AG08396 (cell line): Measurements from ENCODE around the gene KDF1.

Experiments
- DNase-seq: peaks from one replicate; pipeline ENCODE4 v3.0.0; 2012; ENCODE audit warnings: low spot score, mixed read lengths

Gene KDF1

DNA sequence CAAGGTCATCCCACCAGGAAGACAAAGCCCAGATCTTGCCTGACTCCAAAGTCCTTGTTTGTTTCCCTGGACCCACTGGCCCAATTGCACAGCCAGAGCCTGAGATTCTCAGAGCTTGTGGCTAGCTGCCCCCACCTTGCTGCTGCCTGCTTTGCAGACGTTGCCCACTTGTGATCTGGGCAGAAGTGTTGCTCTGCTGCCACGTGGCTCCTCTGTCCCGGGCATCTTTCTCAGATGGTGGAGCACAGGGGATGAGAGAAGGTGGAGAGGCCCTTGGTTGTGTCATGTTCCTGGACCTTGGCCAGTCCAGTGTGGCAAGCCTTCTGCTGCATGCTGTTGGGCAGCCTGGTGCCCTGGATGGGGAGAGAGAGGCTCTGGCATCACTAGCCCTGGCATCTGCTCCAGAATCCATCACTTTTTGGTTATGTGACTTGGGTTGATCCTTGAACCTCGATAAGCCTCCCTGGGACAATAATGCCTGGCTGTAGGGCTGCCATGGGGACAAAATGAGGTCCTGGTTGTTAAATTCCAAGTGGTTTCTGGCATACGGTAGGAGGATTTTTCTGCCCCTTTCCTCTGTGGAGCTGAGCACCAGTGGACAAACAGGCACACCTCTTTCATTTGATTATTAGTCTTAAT, 44.9 kb downstream of the KDF1 start:
- DNase-seq = no peak

DNA sequence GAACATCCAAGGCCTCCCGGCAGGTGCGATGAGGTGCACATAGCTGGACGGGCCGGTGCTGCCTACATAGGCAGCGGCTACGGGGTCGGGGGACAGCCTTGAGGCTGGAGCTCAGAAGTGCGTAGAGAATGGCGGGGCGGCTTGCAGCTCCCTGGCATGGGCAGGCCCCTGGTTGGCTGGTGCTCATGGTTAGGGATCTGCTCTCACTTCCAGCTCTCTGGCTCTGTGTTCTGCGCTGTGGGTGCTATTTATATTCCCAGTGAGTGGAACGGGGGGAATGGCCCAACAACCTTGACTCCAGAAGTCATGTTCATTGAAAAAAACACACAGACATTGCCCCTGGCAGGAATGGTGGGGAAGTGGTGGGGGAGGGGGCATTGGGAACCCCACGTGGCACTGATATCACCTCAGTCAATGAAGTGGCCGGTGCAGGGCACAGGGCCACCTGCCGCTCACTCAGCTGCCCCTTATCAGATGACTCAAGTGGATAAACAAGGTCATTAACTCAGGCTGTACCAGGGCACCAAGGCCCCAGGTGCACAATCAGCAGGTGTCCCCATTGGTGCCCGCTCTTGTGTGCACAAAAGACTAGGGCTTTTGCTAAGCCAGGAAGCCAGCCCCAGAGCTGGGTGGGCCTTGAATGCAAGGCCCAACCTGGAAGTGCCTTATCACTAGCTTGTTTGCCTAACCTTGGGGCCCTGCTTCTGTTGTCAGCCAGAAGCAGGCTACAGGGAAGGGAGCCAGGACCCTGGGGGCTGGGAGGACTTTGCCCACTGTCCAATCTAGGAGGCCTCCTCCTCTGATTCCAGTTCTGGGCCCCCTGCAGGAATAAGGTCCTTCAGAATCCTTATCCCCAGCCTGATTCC, 46.3 kb downstream of the KDF1 start, which contains the start of gene NR0B2:
Gene NR0B2, minus strand, starts transcription at position 222 of the 866 bp plus-strand sequence. Its CDS starts 35 bp downstream, at position 187.
- DNase-seq = no peak

DNA sequence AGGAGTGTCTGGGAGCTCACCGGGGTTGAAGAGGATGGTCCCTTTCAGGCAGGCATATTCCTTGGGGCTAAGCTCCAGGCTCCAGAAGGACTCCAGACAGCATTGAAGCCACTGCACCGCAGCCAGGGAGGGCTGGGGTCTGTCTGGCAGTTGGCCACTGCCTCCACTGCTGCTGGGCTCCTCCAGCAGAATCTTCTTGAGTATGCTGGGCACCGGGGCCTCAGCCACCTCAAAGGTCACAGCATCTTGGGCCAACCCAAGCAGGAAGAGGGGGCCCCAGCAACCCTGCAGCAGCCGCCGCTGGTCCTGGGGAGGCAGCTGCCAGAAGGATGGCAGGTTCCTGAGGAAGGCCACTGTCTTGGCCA, 46.9 kb downstream of the KDF1 start:
- no peak for DNase-seq

DNA sequence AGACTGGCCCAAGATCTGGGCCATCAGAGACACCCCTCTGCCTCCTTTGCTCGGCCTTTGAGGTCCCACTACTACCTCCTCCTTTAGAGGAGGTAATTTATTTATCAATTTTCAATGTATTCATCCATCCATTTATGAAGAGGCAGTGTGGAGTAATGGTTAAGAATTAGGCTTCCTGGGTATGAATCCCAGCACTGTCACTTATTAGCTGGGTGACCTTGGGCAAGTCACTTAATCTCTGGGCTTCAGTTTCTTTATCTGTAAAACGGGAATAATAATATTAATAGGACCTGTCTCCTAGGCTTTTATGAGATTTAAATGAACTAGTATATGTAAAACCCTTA, 48.1 kb downstream of the KDF1 start:
- DNase-seq = no peak

DNA sequence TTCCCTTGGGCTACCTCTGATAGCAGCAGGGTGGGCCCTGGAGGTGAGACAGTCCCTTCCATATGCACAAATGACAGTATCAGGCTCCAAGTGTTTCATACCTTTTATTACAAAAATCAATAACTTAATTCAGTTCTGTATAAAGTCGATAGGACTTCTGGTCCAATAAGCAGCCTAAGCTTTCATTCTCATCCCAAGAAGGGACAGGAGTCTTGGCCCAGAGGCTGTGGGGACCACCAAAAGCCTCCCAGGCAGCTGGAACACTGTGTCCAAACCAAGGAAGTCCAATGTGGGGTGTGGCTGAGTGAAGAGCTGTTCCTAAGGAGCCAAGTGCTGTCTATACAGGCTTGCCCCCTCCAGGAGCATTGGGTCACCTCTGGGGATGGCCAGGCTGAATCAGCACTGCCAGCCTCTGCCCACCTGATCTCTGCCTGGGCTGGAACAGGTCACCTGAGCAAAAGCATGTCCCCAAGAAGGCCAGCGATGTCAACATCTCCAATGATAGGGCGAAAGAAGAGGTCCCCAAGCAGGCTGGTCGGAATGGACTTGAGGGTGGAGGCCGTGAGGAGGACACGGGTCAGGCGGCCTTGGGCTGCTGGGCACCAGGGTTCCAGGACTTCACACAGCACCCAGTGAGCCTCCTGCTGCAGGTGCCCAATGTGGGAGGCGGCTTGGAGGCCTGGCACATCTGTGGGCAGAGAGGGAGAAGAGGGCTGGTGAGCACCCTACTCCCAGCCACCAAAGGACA, 48.7 kb downstream of the KDF1 start:
- DNase-seq = no peak

DNA sequence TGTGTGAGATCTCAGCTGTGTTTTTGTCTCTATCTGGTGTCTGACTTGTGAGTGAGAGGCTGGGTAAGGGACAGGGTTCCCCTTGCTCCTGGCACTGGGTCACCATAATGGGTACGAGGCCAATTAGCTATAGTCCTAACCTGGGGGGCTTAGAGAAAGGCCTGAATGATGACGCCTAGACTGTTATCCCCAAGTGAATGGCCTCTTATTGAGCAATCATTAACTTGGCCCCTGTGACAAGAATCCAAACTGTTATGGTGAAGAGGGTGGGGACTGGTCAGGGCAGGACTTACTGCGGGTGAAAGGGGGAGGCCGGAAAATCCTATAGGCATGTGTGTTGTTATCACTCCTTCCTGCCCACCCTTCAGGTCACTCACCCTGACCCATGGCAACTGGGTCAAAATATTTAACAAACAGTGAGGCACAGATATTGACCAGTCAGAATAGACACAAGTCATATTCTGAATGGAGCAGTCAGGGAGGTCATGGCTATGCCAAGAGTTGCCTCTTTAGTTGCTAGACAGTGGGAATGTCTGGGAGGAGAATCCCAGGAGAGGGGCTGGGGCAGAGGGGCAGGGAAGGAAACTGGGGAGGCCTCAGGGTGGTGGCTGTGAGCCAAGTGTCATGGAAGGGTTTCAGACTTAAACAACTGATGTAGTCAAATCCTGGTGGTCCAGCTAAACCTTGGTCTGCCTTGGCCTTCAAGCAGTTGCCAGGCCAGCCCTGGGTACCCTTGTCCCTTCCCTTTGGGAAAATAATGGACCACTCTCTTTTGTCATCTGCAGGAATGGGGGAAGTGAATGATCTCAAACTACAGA, 49.7 kb downstream of the KDF1 start:
- no peak for DNase-seq

DNA sequence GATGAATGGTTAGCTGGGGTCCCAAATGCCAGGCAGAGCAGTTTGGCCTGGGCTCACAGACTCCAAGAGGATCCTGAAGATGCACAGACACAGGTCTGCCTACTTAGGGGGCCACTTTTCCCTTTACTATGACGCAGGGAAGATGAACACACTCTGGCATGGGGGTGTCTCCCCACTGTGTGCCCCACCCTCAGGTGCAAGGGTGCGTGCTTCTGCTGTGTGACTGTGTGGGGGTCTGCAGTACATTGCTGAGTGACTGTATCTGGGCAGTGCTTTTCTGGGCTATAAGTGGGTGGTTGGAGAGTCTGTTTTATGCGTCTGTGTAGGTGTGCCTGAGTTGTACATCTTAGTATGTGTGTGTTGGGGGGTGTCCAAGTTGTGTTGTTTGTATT, 50.3 kb downstream of the KDF1 start:
- DNase-seq = no peak

DNA sequence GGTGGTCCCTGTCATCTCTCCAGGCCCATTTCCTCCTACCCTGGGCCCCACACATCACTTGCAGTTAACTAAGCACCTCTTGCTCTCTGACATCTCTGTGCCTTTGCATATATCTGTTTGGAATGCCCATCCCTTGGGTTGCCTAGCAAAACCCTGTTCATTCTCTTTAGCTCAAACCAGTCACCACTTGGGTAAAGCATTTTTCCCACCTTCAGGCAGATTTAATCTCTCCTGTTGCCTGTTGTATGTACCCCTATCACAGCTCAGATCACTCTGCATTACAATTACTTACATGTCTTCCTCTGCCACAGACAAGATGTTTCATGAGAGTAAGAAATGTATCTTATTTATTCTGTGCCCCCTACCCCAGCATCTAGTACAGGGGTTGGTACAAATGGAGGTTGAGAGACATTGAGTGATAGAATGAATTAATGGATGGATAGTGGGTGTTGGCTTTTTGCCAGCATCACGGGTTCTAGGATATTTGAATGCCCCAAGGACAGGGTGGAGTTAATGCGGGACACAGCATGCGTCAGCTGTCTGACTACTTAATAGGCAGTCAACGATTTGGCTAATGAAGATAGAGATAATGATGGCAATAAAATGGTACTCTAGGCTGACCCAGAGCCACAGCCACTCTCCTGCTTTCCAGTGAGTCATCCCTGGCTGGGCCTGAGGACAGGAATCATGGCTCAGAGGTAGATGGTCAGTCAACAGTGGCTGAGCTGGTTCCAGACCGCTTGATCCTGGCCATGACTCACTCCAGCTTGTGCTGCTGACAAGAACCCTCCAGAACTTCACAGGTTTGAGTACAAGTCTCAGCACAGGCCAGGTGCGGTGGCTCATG, 53.0 kb downstream of the KDF1 start:
- DNase-seq = peak; percentile 87

DNA sequence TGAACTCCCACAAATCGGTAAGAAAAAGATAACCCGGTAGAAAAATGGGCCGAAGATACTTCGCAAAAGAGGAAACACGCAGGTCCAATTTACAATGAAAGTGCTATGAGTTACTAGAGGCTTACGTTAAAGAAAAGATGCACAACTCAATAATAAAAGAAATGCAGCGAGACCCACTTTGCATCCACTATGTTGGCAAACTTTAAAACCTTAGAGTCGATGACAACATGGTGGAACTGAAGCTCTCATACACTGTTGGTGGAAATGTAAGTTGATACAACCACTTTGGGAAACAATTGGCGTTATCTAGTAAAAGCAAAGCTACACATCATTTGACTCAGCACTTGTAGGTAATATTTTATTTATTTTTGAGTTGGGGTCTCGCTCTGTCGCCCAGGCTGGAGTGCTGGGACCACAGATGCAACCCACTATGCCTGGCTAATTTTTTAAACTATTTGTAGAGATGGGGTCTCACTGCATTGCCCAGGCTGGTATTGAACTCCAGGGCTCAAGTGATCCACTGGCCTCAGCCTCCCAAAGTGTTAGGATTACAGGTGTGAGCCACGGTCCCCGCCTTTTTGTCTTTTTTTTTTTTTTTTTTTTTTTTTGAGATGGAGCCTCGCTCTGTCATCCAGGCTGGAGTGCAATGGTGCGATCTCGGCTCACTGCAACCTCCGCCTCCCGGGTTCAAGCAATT, 59.3 kb downstream of the KDF1 start:
- DNase-seq = no peak

DNA sequence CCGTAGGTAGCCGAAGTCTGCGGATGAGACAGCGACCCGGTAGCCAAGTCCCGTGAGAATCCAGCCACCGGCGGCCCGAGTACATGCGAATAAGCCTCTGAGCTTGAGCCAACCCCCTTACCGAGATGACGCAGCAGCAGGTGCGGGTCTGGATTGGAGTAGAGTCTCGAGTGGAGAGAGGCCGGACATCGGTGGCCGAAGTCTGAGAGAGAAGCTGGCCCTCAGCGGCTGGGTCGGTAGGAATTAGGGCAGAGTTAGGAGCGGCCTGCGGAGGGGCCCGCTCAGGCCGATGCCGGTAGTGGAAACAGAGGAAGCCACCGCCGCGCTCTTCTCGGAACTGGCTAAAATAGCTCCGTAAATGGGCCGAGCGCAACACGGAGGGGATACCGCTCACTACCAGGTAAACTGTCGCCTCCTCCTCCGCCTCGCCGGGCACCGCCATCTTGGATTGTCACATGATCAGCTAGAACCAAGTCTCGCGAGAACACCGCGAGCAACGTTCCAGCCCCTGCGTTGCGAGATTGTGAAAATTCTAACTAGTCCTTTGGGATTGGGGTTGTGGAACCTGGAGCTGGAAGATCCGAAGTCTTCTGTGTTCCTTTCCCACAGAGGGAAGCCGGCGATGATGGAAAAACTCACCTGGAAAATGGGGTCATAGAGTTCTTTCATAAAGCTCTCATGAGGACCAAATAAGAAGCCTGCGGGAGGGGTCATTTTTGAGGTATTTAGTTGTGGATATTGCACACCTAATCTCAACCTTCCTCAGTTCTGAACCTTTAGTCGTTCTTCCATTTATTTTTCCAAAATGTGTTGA, 60.1 kb downstream of the KDF1 start, which contains the start of gene GPATCH3:
Gene GPATCH3, minus strand, starts transcription at position 467 of the 814 bp plus-strand sequence. Its CDS starts 25 bp downstream, at position 442.
- DNase-seq = peak; percentile 90
